Memory B cell (primary cell): Measurements from ENCODE around the gene P2RY4.
"Not testable (repeated sequence)": the region's sequence is repeated elsewhere in the genome, so short reads cannot be mapped to it uniquely, and the experiment has no call there.

ENCODE experiments used
- ATAC-seq: fragments of 150-1000 bp; cut with Tn5 transposase; 2 replicates; pipeline ENCODE4 v1.10.0; 2021; ENCODE audit warnings: low read depth, mild to moderate bottlenecking, moderate library complexity
- DNase-seq, 2 donors: peaks; one replicate each; pipeline ENCODE4 v3.0.0; 2022; ENCODE audit warnings: low spot score in 2 of 2
- H3K27ac Mint-ChIP-seq: one replicate; pipeline ENCODE4 v1.8.0; 2022; ENCODE audit warnings: mild to moderate bottlenecking, moderate library complexity, mixed read lengths
- H3K27me3 Mint-ChIP-seq: one replicate; pipeline ENCODE4 v1.8.0; 2022; ENCODE audit warnings: mixed read lengths
- H3K36me3 Mint-ChIP-seq: one replicate; pipeline ENCODE4 v1.8.0; 2022; ENCODE audit warnings: mild to moderate bottlenecking, mixed read lengths
- H3K4me1 Mint-ChIP-seq: one replicate; pipeline ENCODE4 v1.8.0; 2022; ENCODE audit warnings: mixed read lengths
- H3K4me3 Mint-ChIP-seq: one replicate; pipeline ENCODE4 v1.8.0; 2022; ENCODE audit warnings: mild to moderate bottlenecking, moderate library complexity, mixed read lengths
- H3K9me3 Mint-ChIP-seq: one replicate; pipeline ENCODE4 v1.8.0; 2022; ENCODE audit warnings: mixed read lengths

The P2RY4 gene

DNA sequence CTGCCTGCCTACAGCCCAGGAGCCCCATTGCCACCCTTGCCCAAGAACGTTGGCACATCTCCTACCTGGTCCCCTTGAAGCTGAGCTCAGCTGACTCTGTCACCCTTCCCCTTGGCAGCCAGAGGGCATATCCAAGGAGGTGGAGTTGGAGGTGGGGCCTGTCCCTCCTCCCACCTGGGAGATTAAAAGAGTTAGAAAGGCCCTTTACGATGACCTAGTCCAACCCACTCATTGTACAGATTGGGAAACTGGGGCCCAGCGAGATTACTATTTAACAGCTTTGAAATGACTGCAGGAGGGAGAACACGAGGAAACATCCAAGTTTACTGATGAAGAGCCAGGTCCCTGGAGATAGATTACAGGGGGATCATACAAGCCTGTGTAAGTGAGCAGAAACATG lies at the start of gene P2RY4:
Gene P2RY4 (minus strand): TSS at position 101 of the 400 bp plus-strand sequence. CDS start 580 bp downstream, outside the sequence.
- ATAC-seq (no peak), DNase-seq (no peak)
- H3K4me1 Mint-ChIP-seq: no peaks in the 10 kb centered on the region
- H3K4me3 Mint-ChIP-seq: no peak within 1 kb of the TSS
- no peak within 1 kb of the TSS for H3K27ac Mint-ChIP-seq
- no peaks in the 10 kb centered on the region for H3K9me3 Mint-ChIP-seq
- H3K27me3 Mint-ChIP-seq: no peaks in the 10 kb centered on the region
- peaks cover 9% of the 10 kb centered on the region for H3K36me3 Mint-ChIP-seq

DNA sequence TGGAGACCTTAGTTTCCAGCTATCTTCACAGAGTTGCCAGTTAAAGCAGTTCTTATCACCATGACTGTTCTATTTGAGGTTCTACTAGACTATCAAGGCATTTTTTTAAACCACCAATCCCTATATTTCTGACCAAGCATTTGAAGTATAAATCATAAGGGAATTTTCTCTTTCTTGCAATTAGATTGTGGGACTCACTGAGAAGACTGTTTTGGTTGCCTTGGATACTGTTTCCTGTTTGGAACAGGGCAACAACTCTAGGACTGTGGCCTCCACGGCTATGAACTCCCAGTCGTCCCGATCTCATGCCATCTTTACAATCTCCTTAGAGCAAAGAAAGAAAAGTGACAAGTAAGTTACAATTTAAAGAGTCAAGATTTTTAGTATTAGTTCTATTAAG lies 41.7 kb upstream of the P2RY4 start:
- no peak overlapping the region for H3K4me3 Mint-ChIP-seq
- H3K9me3 Mint-ChIP-seq: no peaks in the 10 kb centered on the region
- H3K36me3 Mint-ChIP-seq: no peaks in the 10 kb centered on the region
- no peaks in the 10 kb centered on the region for H3K4me1 Mint-ChIP-seq
- H3K27me3 Mint-ChIP-seq: no peaks in the 10 kb centered on the region
- ATAC-seq: no peak
- no peak for DNase-seq
- H3K27ac Mint-ChIP-seq: peak overlapping the region; percentile 20

DNA sequence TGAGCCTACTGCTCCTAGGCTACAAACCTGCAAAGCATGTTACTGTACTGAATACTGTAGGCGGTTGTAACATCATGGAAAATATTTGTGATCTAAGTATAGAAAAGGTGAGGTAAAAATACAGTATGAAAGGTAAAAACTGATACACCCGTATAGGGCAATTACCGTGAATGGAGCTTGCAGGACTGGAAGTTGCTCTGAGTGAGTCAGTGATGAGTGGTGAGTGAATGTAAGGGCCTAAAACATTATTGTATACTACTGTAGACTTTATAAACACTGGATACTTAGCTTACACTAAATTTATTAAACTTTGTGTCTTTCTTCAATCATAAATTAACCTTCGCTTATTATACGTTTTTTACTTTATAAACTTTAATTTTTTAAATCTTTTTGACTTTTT lies 33.6 kb upstream of the P2RY4 start:
- ATAC-seq (no peak), DNase-seq (no peak)
- Mint-ChIP-seq H3K4me3 (no peak overlapping the region), H3K4me1 (no peaks in the 10 kb centered on the region), H3K9me3 (no peaks in the 10 kb centered on the region), H3K27me3 (no peaks in the 10 kb centered on the region), H3K36me3 (no peaks in the 10 kb centered on the region), H3K27ac (no peak overlapping the region)

DNA sequence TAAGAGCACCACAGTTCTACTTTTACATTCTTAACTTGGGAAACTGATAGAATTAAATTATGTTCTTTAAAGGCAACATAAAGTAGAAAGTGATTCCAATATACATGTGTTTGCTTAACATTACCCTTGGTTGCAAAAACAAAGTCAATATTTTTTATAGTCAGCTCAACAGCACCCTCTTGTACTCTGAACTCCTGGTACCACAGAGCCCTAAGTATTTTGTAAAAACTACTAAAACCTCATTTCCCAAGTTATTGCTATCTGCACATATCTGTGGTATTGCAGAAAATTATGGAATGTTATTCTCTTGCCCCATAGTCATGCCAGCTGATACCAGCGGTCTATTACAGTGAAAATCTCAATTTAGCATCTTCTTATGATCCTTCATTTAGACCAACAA lies 32.8 kb upstream of the P2RY4 start:
- DNase-seq (no peak), ATAC-seq (no peak)
- Mint-ChIP-seq H3K27ac (no peak overlapping the region), H3K27me3 (no peaks in the 10 kb centered on the region), H3K4me3 (no peak overlapping the region), H3K9me3 (no peaks in the 10 kb centered on the region), H3K36me3 (no peaks in the 10 kb centered on the region), H3K4me1 (no peaks in the 10 kb centered on the region)

DNA sequence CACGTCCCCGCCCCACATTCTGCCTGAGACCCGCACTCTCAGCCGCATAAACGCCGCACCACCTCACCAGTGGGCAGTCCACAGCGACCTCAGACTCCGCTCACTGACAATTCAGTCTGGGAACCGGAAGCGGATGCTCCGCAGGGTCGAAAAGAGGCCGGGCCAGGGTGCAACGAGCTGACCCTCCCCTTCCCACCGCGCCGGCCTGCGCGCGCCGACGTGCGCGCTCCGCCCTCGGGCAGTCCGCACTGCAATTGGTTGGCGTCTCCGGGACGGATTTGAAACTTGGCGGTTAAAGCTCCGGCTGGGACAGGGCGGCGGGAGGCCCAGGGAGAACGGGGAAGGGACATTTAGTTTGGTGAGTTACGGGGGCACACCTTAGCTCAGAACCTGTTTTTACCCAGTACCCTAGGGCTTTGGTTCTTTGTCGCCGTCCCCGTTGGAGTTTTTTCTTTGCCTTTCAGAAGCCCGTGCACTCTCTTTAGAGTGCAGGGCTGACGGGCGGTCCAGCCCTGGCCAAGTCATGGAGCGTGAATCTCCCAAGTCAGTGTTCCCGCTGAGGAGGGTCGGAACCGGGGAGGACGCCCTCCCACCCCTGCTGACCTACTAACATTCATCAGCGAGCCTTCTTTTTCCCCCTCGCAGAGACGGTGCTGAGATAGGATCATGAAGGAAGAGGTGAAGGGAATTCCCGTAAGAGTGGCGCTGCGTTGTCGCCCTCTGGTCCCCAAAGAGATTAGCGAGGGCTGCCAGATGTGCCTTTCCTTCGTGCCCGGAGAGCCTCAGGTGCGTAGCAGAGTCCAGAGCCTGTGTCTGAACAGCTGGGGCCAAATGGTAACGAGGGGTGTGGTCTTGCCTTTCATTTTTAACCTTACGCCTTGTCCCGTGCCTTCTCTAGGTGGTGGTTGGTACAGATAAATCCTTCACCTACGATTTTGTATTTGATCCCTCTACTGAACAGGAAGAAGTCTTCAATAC lies 30.1 kb upstream of the P2RY4 start, which contains the start of the genes KIF4A and PDZD11:
Gene KIF4A (plus strand): TSS at position 312 of the 978 bp plus-strand sequence. CDS start 355 bp downstream, at position 667.
Gene PDZD11 (minus strand): TSS at position 135 of the 978 bp plus-strand sequence. CDS start 586 bp downstream, outside the sequence.
- peak within 1 kb of the TSS; percentile 41 for H3K27ac Mint-ChIP-seq
- DNase-seq (peak; percentile 34 to 41), ATAC-seq (peak; percentile 97)
- H3K36me3 Mint-ChIP-seq: peaks cover 11% of the 10 kb centered on the region
- no peaks in the 10 kb centered on the region for H3K4me1 Mint-ChIP-seq
- no peaks in the 10 kb centered on the region for H3K27me3 Mint-ChIP-seq
- H3K4me3 Mint-ChIP-seq: peak within 1 kb of the TSS; percentile 85
- H3K9me3 Mint-ChIP-seq: no peaks in the 10 kb centered on the region

DNA sequence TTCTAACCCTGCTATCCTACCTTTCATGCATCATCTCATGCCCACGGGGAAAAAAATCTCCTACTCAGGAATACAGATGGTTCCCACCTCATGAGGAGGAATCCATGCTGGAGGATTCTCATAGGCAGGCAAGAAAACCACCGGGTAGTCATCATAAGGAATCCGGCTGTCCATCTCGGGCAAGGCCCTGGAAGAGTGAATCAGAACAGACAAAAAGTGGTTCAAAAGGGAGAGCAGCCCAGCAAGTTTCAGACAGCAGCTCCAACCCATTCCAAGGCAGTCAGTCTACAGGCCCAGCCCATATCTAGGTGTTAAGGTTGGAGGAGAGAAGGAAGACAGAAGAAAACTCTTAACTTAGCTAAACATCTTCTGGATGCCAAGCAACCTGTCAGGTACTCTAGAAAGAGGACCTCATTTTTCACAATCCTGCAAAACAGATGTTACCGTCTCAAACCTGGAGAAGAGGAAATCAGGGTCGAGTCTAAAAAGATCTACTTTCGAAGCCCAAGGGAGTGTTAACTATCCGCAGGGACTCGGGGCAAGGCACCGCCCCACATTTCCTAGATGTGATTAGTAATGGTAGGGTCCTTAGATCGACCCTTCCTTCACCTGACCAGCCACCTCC lies 29.3 kb upstream of the P2RY4 start:
- no peaks in the 10 kb centered on the region for H3K27me3 Mint-ChIP-seq
- H3K9me3 Mint-ChIP-seq: no peaks in the 10 kb centered on the region
- DNase-seq (no peak), ATAC-seq (no peak)
- no peaks in the 10 kb centered on the region for H3K4me1 Mint-ChIP-seq
- peaks cover 13% of the 10 kb centered on the region for H3K36me3 Mint-ChIP-seq
- H3K4me3 Mint-ChIP-seq: peak overlapping the region; percentile 85
- H3K27ac Mint-ChIP-seq: peak overlapping the region; percentile 41

DNA sequence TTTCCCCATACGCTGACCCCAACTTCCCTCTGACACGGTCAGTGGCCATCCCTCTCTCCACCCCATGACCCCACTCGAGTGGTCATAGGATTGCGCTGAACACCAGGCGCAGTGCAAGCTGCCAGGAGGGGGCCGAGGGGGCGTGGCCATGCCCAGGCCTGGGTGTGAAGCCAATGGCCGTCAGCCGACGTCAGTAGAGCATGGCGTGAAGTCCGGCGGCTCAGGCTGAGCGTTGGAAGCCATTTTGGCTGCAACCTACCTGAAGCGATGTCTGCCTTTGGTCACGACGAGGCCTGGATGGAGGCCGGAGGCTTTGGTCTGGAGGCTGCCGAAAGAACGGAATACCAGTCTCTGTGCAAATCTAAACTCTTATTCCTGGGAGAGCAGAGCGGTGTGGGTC lies 21.9 kb upstream of the P2RY4 start, which contains the start of gene RAB41:
Gene RAB41 (plus strand): TSS at position 222 of the 400 bp plus-strand sequence. CDS start 46 bp downstream, at position 268.
- Mint-ChIP-seq H3K4me3 (no peak within 1 kb of the TSS), H3K4me1 (no peaks in the 10 kb centered on the region), H3K27me3 (no peaks in the 10 kb centered on the region), H3K27ac (no peak within 1 kb of the TSS), H3K36me3 (peaks cover 29% of the 10 kb centered on the region), H3K9me3 (no peaks in the 10 kb centered on the region)
- ATAC-seq (no peak), DNase-seq (no peak)

DNA sequence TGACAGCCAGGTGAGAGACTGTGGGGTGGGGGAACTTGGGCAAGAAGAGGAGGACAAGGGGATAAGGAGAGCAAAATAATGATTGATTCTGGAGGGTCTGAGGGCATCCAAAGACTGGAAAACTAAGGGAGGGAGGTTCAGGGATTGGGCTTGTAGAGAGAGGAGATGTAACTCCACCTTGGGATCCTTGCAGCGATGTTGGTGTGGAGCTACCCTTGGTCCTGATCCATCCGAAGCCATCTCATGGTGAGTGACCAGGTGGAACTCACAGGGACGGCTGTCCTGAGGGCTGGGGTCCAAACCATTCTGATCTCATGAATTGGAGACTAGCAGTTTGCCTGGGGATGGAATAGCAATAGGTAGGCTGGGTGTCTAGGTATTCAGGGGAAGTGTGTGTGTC lies 20.6 kb upstream of the P2RY4 start:
- ATAC-seq: no peak
- no peak overlapping the region for H3K27ac Mint-ChIP-seq
- H3K4me1 Mint-ChIP-seq: no peaks in the 10 kb centered on the region
- no peak overlapping the region for H3K4me3 Mint-ChIP-seq
- no peaks in the 10 kb centered on the region for H3K9me3 Mint-ChIP-seq
- peaks cover 22% of the 10 kb centered on the region for H3K36me3 Mint-ChIP-seq
- no peaks in the 10 kb centered on the region for H3K27me3 Mint-ChIP-seq
- no peak for DNase-seq

DNA sequence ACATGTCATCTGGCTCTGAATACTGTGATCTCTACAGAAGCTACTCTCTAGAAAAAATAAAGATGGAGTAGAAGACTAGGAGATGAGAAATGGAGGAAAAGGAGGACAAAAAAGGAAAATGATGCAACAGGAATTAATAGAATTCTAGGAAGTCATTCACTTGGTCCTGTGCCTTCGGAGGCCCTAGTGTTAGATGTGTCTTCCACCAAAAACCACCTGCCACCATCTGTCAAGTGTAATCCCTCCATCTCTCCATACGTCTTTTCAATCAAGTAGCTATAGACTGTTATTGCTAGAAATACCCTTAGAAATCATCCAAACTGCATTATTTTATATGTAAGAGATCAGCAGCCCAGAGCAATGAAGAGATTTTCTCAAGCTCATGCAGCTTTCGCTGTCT lies 19.1 kb upstream of the P2RY4 start:
- no peak for DNase-seq
- H3K27ac Mint-ChIP-seq: no peak overlapping the region
- ATAC-seq: no peak
- no peaks in the 10 kb centered on the region for H3K27me3 Mint-ChIP-seq
- H3K36me3 Mint-ChIP-seq: peaks cover 20% of the 10 kb centered on the region
- H3K4me3 Mint-ChIP-seq: no peak overlapping the region
- H3K9me3 Mint-ChIP-seq: no peaks in the 10 kb centered on the region
- H3K4me1 Mint-ChIP-seq: no peaks in the 10 kb centered on the region

DNA sequence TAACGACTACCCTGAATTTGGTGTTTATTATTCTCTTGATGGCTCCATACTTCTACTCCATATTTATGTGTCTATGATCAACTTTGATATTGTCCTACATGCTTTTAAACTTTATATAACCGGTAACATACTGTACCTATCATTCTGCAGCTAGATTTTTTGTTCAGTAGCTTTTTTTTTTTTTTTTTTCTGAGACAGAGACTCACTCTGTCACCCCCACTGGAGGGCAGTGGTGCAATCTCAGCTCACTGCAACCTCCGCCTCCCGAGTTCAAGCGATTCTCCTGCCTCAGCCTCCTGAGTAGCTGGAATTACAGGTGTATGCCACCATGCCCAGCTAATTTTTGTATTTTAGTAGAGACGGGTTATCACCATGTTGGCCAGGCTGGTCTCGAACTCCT lies 14.0 kb upstream of the P2RY4 start:
- H3K36me3 Mint-ChIP-seq, H3K9me3 Mint-ChIP-seq, H3K4me3 Mint-ChIP-seq, H3K27me3 Mint-ChIP-seq, DNase-seq, H3K4me1 Mint-ChIP-seq, H3K27ac Mint-ChIP-seq, ATAC-seq: not testable (repeated sequence)

DNA sequence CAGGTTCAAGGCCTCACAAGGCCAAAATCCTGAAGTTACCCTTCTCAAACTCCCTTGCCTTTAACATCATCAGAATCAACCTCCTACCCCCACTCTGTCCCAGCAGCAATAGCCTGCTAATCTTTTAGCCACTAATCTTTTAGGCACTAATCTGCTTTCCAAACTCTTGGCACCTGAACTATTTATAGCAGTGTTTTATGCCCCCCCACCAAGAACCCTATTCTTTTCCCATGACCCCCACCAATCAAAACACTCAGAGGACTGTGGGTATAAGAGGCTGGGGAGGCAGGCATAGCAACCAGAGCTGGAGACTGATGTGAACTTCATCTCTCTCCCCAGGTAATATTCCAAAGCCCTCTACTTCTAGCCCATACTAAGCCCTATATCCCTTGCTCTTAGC lies 8.0 kb upstream of the P2RY4 start, which contains the start of gene ARR3:
Gene ARR3 (plus strand): TSS at position 301 of the 400 bp plus-strand sequence. CDS start 1,052 bp downstream, outside the sequence.
- H3K9me3 Mint-ChIP-seq: no peaks in the 10 kb centered on the region
- no peak within 1 kb of the TSS for H3K27ac Mint-ChIP-seq
- peaks cover 7% of the 10 kb centered on the region for H3K36me3 Mint-ChIP-seq
- H3K4me3 Mint-ChIP-seq: no peak within 1 kb of the TSS
- no peaks in the 10 kb centered on the region for H3K27me3 Mint-ChIP-seq
- DNase-seq (no peak), ATAC-seq (no peak)
- H3K4me1 Mint-ChIP-seq: no peaks in the 10 kb centered on the region

DNA sequence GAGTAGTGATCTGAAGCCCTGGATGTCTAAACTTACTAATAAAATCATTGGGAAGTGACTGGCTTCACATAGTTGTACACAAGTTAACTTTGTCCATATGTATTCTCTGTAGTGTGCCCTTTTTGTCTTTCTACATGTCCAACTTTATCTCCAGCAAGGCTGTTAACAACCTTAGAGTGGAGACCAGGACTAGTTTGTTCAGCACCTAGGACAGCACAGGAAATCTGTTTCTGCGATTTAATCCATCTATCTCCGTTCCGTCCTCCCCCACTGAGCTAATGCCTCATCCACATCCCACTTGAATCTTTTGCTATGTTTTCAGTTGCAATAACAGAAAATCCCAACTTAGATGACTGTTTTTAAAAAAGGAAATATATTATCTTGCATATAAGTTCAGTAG lies 4.8 kb upstream of the P2RY4 start:
- ATAC-seq: no peak
- no peak overlapping the region for H3K27ac Mint-ChIP-seq
- no peak for DNase-seq
- H3K27me3 Mint-ChIP-seq: no peaks in the 10 kb centered on the region
- H3K4me3 Mint-ChIP-seq: no peak overlapping the region
- no peaks in the 10 kb centered on the region for H3K4me1 Mint-ChIP-seq
- no peaks in the 10 kb centered on the region for H3K9me3 Mint-ChIP-seq
- peaks cover 7% of the 10 kb centered on the region for H3K36me3 Mint-ChIP-seq

DNA sequence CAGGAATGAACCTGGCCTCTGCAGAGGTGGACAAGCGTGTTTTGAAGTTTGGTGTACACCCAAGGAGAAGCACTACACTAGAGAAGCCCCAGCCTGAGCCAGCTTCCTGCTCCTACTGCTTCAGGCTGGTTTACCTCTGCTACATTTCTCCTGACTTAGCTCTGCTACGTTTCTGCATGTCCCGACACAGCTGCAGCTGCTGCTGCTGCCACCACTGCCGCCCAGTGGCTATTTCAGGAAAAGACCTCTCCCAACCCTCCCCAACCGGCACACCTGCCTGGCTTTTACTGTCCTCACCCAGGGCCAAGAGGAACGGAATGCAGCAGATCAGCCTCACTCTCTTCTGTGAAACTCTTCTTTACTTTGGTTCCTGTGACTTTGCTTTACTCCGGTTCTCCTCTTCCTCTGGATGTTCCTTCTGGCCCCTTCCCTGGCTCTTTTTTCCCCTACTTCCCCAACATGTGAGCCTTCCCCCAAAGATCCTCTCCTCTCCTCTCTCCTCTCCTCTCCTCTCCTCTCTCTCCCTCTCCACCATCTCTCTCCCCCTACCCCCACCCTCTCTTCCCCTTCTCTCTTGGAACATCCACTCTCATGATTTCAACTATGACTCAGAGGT lies 3.1 kb upstream of the P2RY4 start:
- DNase-seq (no peak), ATAC-seq (no peak)
- Mint-ChIP-seq H3K4me3 (no peak overlapping the region), H3K27me3 (no peaks in the 10 kb centered on the region), H3K9me3 (no peaks in the 10 kb centered on the region), H3K4me1 (no peaks in the 10 kb centered on the region), H3K36me3 (peaks cover 7% of the 10 kb centered on the region), H3K27ac (no peak overlapping the region)
